ENCODE measurements around the gene PRR33. TPM values are rescaled to one million over a fixed set of nuclear protein-coding genes. Genes with fewer than 3 reads are reported as not detected.
"Not testable (repeated sequence)": the region's sequence is repeated elsewhere in the genome, so short reads cannot be mapped to it uniquely, and the experiment has no call there.

The PRR33 gene
- total RNA-seq, 1 donor from 2014 or later = not detected

GRCh38 chr11:1875093-1875850, 16.4 kb downstream of the PRR33 start:
- Mint-ChIP-seq H3K4me1 (ENCODE audit: unreplicated experiment) (no peaks in the 10 kb centered on the region), H3K4me3 (ENCODE audit: unreplicated experiment) (no peak overlapping the region), H3K27ac (ENCODE audit: unreplicated experiment) (no peak overlapping the region), H3K27me3 (ENCODE audit: unreplicated experiment) (peaks cover 10% of the 10 kb centered on the region), H3K9me3 (ENCODE audit: unreplicated experiment) (no peaks in the 10 kb centered on the region), H3K36me3 (ENCODE audit: low read depth, unreplicated experiment) (no peaks in the 10 kb centered on the region)
- no peak for TF ChIP-seq CTCF (IDR thresholded peaks at IDR 0.05; ENCODE audit: unreplicated experiment)
- no peak for DNase-seq (ENCODE audit: low spot score)

GRCh38 chr11:1874441-1875092, 17.1 kb downstream of the PRR33 start:
- peaks cover 12% of the 10 kb centered on the region for H3K27me3 Mint-ChIP-seq (ENCODE audit: unreplicated experiment)
- H3K36me3 Mint-ChIP-seq (ENCODE audit: low read depth, unreplicated experiment); H3K4me1 Mint-ChIP-seq (ENCODE audit: unreplicated experiment); DNase-seq (ENCODE audit: low spot score); H3K27ac Mint-ChIP-seq (ENCODE audit: unreplicated experiment); H3K4me3 Mint-ChIP-seq (ENCODE audit: unreplicated experiment); H3K9me3 Mint-ChIP-seq (ENCODE audit: unreplicated experiment): not testable (repeated sequence)

GRCh38 chr11:1873813-1874150, 17.9 kb downstream of the PRR33 start:
- DNase-seq (ENCODE audit: low spot score); H3K27ac Mint-ChIP-seq (ENCODE audit: unreplicated experiment); H3K9me3 Mint-ChIP-seq (ENCODE audit: unreplicated experiment); H3K4me3 Mint-ChIP-seq (ENCODE audit: unreplicated experiment); H3K36me3 Mint-ChIP-seq (ENCODE audit: low read depth, unreplicated experiment); H3K4me1 Mint-ChIP-seq (ENCODE audit: unreplicated experiment): not testable (repeated sequence)
- peaks cover 14% of the 10 kb centered on the region for H3K27me3 Mint-ChIP-seq (ENCODE audit: unreplicated experiment)

GRCh38 chr11:1873048-1873812, 18.5 kb downstream of the PRR33 start:
- peaks cover 14% of the 10 kb centered on the region for H3K27me3 Mint-ChIP-seq (ENCODE audit: unreplicated experiment)
- H3K4me1 Mint-ChIP-seq (ENCODE audit: unreplicated experiment) = no peaks in the 10 kb centered on the region
- H3K36me3 Mint-ChIP-seq (ENCODE audit: low read depth, unreplicated experiment) = no peaks in the 10 kb centered on the region
- no peak overlapping the region for H3K27ac Mint-ChIP-seq (ENCODE audit: unreplicated experiment)
- no peak overlapping the region for H3K4me3 Mint-ChIP-seq (ENCODE audit: unreplicated experiment)
- no peak for DNase-seq (ENCODE audit: low spot score)
- no peak for TF ChIP-seq CTCF (IDR thresholded peaks at IDR 0.05; ENCODE audit: unreplicated experiment)
- H3K9me3 Mint-ChIP-seq (ENCODE audit: unreplicated experiment) = no peaks in the 10 kb centered on the region

- no peak for DNase-seq (ENCODE audit: low spot score)
- H3K36me3 Mint-ChIP-seq (ENCODE audit: low read depth, unreplicated experiment) = no peaks in the 10 kb centered on the region
- no peak overlapping the region for H3K27ac Mint-ChIP-seq (ENCODE audit: unreplicated experiment)
- H3K27me3 Mint-ChIP-seq (ENCODE audit: unreplicated experiment) = peaks cover 14% of the 10 kb centered on the region
- H3K4me1 Mint-ChIP-seq (ENCODE audit: unreplicated experiment) = no peaks in the 10 kb centered on the region
- H3K4me3 Mint-ChIP-seq (ENCODE audit: unreplicated experiment) = no peak overlapping the region
- H3K9me3 Mint-ChIP-seq (ENCODE audit: unreplicated experiment) = no peaks in the 10 kb centered on the region
- TF ChIP-seq CTCF (IDR thresholded peaks at IDR 0.05; ENCODE audit: unreplicated experiment) = no peak
Measured at GRCh38 chr11:1872267-1872985, 19.3 kb downstream of the PRR33 start.

All from endothelial cell (in vitro differentiated cells).